Measurements from ENCODE around the gene PARVG. TPM values are rescaled to one million over a fixed set of nuclear protein-coding genes. Genes with fewer than 3 reads are reported as not detected.

Gene PARVG, protein sequence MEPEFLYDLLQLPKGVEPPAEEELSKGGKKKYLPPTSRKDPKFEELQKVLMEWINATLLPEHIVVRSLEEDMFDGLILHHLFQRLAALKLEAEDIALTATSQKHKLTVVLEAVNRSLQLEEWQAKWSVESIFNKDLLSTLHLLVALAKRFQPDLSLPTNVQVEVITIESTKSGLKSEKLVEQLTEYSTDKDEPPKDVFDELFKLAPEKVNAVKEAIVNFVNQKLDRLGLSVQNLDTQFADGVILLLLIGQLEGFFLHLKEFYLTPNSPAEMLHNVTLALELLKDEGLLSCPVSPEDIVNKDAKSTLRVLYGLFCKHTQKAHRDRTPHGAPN
- total RNA-seq, result 10 to 100 TPM; 18.3 to 92.0 (median 46.6) TPM

GRCh38 chr22:44180706-44181032 lies at the start of gene PARVG:
PARVG (plus strand) TSS chr22:44180925; CDS start chr22:44183330, 2,405 bp downstream.
- TF ChIP-seq, protein P1, sequence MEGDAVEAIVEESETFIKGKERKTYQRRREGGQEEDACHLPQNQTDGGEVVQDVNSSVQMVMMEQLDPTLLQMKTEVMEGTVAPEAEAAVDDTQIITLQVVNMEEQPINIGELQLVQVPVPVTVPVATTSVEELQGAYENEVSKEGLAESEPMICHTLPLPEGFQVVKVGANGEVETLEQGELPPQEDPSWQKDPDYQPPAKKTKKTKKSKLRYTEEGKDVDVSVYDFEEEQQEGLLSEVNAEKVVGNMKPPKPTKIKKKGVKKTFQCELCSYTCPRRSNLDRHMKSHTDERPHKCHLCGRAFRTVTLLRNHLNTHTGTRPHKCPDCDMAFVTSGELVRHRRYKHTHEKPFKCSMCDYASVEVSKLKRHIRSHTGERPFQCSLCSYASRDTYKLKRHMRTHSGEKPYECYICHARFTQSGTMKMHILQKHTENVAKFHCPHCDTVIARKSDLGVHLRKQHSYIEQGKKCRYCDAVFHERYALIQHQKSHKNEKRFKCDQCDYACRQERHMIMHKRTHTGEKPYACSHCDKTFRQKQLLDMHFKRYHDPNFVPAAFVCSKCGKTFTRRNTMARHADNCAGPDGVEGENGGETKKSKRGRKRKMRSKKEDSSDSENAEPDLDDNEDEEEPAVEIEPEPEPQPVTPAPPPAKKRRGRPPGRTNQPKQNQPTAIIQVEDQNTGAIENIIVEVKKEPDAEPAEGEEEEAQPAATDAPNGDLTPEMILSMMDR (IDR thresholded peaks at IDR 0.05; ENCODE audit: low read depth), result no peak

DNA sequence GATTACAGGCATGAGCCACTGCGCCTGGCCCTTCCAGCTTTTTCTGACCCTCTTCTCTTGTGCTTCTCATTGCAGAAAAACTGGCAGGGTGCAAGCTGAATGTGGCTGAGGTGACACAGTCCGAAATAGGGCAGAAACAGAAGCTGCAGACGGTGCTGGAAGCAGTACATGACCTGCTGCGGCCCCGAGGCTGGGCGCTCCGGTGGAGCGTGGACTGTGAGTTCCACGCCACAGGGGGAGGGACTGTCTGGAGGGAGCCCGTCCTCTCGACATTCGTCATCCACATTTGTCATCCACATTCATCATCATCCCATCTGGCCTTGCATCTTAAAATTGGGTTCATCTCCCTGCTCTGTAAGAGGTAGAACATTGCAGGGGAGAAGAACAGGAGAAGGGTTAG lies 49.3 kb upstream of the PARVG start:
- TF ChIP-seq, protein P1 (IDR thresholded peaks at IDR 0.05; ENCODE audit: low read depth), result no peak

GRCh38 chr22:44131989-44132685 lies 48.6 kb upstream of the PARVG start:
- TF ChIP-seq, protein P1 (IDR thresholded peaks at IDR 0.05; ENCODE audit: low read depth), result no peak

- TF ChIP-seq, protein P1 (IDR thresholded peaks at IDR 0.05; ENCODE audit: low read depth), result no peak
Measured at GRCh38 chr22:44132724-44133123, 48.0 kb upstream of the PARVG start.

DNA sequence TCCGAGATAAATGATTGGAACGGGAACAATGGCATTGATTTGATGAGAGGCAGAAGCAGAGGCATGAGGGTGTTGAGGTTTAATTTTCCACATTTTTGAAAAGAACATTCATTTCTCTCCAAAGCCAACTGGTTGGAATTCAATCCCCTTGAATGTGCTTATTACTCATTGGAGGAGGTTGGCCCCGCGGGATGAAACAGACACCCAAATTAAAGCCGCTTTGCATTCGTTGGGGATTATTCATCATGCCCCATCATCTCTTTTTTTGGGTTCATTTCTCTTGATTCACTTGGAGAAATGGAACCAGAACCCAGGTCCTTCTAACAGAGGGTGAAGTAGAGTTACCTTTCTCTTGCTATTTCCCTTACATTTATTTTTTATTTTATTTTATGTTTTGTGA lies 47.6 kb upstream of the PARVG start:
- TF ChIP-seq, protein P1 (IDR thresholded peaks at IDR 0.05; ENCODE audit: low read depth), result no peak

GRCh38 chr22:44133901-44134571 lies 46.7 kb upstream of the PARVG start:
- TF ChIP-seq, protein P1 (IDR thresholded peaks at IDR 0.05; ENCODE audit: low read depth), result no peak

DNA sequence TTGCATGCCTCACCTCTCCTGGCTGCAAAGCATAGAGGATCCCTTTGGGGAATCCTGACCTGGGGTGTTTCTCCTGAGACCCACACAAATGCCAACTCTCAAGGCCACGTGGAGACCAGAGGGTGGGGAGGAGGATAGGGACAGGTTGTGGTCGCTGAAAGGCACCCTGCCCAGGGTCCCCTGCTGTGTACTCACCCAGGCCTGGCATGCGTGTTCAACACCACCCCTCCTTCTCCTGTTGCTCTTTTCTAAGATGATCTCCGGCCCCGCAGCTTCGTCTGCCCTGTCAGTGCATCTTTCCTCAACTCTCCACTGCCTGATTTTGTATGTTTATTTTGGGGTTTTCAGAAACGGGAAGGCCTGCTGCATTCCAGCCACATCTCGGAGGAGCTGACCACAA lies 44.6 kb upstream of the PARVG start:
- TF ChIP-seq, protein P1 (IDR thresholded peaks at IDR 0.05; ENCODE audit: low read depth), result no peak

All from subcutaneous adipose tissue (tissue), 4 donors.